Skin of body (tissue), 2 donors: ENCODE results near the gene RANBP17. TPM values are rescaled to one million over a fixed set of nuclear protein-coding genes. Genes with fewer than 3 reads are reported as not detected.
A peak's percentile ranks its signal among the peaks of the same experiment; 100 is the strongest.

Experiments
- DNase-seq: peaks from one replicate; lab custom pipeline; 2025; lab: John Stamatoyannopoulos, UW
- total RNA-seq: library from RNA; depleted of rRNA; stranded (reverse); fragments of >200 nt; gene quantifications from one replicate; pipeline ENCODE4 v1.2.3, GENCODE V29; 2014

RANBP17 gene
- total RNA-seq, 1 donor from 2014 or later, result 28.8 TPM

DNA sequence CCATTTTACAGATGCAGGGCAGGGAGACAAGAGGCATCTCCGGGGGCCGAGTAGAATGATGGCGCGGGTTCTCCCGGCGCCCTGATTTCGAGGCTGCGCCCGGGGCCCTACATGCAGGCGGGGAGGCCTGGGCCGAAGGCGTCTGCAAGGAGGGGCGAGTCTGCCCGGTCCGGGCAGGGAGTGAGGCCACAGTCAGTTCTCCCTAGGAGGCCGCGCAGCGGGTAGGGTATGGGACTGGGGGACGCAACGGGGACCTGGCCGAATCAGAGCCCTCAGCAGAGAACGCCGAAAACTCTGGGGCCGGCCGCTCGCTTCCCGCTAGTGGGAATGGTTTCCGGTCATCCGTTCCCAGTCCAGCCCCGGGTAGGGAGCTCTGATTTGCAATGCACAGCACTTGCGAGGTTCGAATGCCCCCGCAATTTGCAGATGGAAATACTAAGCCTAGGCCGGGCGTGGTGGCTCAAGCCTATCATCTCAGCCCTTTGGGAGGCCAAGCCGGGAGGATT is 453.6 kb downstream of the RANBP17 start:
- no peak for DNase-seq

DNA sequence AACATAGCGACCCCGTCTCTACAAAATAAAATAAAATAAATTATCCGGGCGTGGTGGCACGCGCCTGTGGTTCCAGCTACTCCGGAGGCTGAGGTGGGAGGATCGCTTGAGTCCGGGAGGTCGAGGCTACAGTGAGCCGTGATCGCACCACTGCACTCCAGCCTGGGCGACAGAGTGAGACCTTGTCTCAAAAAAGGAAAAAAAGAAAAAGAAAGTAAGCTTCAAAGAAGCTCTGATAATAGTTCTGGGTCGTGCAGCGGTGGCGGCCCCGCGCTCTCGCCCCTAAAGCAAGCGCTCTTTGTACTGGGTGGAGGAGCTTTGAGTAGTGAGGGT is 454.1 kb downstream of the RANBP17 start:
- no peak for DNase-seq

DNA sequence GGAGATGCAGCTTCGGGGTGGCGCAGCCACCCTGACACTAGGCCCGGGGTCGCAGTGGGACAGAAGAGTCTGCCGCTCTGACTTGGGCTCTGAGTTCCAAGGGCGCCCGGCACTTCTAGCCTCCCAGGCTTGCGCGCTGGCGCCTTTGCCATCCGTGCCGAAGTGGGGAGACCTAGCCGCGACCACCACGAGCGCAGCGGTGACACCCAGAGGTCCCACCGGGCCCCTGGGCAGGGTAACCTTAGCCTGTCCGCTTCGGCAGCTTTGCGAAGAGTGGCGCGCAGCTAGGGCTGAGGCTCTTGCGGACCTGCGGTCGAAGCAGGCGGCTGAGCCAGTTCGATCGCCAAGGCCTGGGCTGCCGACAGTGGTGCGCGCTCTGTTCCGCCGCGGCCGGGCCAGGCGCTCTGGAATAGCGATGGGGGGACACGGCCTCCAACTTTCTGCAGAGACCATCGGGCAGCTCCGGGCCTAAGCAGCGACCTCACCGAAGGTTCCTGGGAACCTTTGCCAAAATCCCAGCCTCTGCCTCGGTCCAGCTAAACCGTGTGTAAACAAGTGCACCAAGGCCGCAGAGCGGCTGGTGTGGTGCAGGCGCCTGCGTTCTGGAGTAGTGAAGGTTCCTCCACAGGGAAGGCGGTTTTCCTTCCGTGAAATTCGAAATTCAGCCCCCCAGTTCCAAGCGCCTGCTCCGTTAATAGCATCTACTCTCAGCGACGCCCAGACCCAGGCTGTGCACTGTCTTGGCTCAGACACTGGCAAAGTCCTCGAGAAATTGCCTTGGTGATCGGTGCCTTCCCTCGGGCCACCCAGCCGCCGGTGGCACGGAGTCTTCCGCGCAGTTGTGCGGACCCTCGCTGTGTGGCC is 454.7 kb downstream of the RANBP17 start:
- DNase-seq, result no peak

DNA sequence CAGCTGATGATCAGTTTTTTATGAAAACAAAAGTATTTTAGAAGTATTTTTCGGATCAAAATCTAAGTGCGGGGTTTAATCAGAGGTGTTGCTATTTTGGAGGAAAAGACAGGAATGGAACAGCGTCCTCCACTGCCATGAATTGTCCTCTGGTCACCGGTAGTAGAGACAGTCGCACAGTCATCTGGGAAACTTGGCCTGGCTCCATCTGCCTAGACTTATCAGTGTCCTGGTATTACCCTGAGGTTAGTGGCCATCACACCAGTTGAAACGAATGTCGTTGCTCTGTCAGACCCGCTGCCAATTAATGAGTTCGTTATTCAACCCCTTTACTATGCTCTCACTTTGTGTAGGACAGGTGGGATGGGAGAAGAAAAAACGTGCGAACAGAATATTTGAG is 455.4 kb downstream of the RANBP17 start:
- DNase-seq, result no peak

DNA sequence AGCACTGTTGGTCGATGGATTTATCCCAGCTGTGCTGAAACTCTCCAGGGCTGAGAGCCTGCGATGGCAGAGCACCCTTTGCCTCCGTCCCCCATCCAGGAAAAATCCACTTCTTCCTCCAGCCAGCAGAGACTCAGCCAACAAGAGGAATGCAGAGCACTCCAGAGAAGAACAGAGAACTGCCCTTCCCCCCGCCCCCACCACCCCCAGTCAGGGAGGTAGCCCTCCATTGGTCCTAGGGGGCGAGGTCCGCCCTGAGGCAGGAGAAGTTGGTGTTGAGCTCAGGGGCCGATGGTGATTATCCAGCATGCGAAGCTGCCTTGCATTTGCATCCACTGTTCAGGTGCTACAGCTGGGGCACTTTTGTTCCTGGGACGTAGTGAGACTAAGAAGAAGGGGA is 456.2 kb downstream of the RANBP17 start:
- DNase-seq, result no peak

DNA sequence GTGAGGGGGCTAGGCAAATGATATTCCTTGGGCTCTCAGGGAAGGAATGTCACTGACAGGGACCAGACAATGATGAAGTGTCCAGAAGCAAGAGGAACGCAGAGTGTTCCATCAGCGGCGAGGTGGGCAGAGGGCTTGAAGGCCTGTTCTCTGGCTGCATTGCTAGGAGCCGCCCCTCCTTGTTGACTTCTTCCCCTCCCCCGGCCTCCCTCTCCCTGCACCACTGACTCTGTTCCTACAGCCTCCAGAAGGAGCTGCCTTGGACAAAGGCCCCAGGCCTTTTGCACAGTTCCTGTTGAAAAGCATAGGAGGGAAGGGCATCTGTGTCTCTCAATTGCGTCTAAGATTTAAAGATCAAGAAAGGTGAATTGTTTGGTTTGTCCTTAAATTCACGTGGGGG is 459.6 kb downstream of the RANBP17 start:
- no peak for DNase-seq

DNA sequence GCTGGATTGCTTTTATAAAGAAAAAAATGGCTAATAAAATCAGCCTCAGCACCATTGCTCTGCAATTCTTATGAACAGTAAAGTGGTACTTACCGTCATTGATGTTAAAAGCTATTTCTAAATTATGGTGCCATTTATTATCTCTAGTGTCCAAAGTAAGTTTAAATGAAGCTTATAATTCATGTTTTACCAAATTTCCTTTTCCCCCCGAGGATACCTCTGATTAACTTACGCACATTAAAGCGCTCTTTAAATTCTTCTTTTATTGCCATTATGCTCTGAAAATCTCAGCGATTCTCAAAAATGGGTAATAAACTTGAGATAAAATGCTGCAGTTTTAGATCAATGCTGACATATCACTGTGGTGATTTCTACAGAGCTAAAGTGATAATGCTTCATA is 460.7 kb downstream of the RANBP17 start:
- no peak for DNase-seq

DNA sequence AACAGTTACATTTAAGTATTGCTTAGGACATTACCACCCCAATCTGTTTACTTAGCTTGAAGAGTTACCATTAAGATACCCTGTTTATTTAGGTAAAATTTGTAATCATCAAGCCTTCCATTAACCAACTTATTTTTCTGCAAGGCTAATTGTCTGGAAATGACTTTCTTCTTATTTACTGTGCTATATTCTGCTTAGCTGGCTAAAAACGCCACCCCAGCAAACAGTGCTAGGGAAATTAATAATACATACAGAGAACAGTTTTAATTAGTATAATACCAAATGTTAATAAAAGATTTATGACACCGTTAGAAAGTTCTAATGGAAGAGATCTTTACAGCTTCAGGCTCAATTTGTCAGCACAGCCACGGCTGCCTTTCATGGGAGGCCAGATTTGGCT is 461.2 kb downstream of the RANBP17 start:
- no peak for DNase-seq

DNA sequence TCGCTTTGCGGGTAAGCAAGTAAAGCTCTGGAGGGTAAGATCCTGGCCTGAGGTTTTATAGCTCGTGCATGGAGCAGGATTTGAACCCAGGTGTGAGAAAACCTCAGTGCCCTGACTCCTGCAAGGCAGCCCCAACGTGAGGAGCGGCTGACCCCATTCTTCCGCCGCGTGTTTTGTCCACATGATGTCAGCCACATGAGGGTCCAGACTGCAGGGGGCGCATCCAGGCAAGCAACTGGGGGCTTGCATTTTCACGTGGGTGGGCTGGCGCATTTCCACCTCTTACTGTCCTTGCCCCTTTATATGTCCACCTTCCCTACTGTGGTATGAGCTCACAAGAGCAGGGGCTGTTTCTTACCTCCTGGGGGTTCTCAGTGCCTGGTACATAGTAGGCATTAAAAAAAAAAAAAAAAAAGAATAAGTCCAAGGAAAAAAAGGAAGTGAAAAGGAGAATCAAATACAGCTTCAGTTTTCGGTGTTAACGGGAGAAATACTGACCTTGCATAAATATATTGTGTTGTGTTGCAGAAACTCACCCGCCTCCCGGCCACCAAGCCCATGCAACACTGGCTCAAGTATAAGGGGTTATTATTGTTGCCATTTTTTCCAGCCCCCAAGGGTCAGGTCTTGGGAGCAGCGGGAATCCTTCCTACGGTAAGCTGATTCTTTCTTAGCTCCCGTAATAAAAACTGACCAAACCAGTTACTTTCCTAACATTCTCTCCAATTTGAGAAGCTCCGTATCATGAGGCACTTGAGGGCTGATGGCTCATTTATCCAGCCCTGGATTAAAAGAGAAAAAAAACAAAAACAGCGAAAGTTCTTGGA is 462.2 kb downstream of the RANBP17 start:
- no peak for DNase-seq

DNA sequence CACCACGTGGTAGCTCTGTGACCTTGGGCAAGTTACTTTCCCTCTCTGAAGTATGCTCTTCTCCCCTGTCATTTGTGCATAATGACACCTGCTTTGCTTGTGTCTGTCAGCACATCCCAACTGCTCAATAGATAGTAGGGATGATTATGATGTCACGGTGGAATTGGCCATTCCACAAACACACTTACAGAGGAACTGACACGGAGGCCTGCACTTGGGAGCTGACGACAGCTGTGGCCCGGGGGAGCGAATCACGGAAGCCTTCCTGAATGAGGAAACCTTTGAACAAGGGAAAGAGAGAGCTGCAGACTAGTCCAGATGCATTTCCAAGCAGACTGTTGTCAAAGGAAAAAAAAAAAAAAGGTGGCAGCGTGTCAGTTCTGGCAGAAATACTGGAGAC is 468.2 kb downstream of the RANBP17 start:
- no peak for DNase-seq

DNA sequence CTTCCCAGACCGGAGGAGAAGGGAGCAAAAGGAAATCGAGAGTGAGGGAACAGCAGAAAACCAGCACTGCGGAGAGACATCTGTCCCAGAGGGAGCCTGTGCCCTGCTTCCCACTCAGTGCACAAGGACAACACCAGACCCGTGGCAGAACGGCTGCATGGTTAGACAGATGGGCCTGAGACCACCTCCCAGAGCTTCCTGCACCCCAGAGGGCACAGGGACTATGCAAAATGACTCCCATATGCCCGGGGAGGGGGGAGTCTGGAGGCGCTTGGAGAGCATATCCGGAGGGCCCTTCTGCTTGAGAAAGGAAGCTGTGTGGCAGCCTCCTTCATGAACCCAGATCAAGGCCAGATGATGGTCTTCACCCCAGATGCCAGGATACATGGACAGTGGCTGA is 473.8 kb downstream of the RANBP17 start:
- no peak for DNase-seq

DNA sequence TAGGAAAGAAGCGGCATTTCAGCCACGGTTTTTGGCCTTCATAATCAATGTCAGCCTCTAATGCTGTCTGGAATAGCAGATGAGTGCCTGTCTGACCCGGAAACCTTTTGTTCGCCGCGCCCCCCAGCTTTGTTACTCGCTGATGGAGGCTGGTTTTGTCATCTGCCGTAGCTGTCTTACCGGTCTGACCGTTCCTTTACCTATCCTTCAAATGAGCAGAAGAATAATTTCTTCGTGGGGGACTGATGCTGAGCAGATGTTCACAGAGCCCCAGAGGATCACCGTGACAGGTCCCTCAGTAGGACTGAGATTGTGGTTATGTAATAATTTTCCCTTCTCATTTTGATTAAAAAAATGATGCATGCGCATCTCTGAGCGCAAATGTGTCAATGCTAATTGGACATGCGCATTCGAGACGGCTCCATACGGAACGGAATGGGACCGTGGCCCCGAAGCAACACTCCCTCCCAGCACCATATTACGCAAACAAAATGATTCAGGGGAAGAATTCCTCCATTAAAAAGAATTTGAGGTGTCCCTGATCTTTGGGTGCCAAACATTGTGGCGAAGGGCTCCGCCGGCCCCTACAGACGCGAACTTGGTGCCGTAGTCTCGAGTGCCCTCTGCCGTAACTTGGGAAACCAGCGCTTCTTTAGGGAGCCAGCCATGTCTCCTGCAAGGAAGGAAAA is 474.8 kb downstream of the RANBP17 start:
- DNase-seq, result peak; percentile 20

DNA sequence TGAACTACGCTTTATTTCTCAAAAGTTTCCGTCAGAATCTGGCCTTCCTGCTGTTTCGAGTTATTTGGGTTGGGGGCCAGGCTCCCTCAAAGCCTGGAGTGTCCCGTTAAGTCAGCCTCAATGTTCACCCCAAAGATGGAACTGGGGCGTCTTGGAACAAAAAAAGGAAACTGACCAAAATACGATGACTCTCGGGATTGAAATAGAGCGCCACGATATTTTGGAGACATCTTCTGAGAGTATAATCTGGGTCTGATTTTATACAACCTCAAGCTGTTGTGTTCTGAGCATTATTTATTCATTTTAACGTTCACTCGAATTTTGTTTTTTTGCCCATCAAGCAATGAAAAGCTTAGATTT is 475.4 kb downstream of the RANBP17 start:
- no peak for DNase-seq

DNA sequence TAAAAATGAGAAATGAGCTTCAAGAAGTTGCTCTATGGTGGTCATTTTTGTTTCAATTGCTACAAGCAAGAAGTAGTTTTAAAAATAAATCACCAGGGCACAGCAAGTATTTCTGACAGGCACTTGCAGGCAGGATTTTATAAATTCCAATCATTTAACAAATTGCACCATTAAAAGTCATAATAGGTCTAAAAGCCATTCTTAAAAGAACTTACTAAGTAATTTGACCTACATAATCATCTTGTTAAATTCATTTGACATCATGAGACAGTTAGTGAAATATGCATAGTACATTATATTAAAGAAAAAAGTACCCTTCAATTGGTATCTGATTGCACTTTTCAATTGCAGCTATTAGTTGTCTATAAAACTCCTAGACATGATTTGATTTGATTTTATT is 478.2 kb downstream of the RANBP17 start:
- no peak for DNase-seq

DNA sequence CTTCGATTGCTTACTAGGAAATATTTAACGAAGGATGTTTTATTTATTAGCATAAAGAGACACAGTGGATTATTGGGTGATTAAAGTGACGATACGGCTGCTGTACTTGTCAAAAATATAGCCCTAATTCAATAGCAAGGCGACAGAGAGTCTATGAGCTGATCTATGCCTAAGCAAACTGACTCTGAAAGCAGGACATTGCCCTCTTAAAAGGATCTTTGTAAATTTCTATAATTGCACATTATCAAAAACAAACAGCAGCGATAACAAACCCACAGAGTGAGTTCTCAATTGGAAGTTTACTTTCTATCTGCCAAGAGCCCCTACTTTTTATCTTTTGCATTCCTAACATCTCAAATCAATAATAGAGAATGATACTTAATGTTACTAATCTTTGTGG is 478.7 kb downstream of the RANBP17 start:
- DNase-seq, result no peak

DNA sequence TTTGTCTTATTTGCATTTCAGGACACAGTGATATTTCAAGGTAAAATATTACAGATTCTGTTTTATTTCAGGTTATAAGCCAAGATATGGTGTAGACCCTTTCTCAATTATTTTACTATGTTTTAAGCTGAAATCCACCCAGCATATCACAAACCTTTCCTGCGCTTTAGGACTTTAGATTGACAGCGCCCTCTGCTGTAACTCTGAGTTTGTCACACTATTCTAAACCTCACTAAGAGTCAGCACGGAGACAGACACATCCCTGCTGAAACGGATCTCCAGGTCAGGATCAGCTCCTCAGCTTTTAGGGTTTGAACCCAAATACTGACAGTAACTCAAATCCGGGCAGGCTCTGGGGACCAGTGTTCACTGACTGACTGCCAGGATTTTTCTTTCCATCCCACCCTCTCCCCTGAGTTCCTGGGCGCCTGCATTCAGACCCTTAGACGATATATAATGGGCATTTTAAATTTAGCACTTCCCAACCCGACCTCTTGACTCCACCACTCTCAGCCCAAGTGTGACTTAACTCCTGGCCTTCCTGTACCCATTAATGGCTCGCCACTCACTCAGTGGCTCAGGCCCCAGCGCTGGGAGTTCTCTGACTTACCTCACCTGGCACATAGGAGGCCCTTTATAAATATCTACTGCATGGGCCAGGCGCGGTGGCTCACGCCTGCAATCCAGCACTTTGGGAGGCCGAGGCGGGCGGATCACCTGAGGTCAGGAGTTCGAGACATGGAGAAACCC is 480.7 kb downstream of the RANBP17 start:
- DNase-seq, result peak; percentile 5

DNA sequence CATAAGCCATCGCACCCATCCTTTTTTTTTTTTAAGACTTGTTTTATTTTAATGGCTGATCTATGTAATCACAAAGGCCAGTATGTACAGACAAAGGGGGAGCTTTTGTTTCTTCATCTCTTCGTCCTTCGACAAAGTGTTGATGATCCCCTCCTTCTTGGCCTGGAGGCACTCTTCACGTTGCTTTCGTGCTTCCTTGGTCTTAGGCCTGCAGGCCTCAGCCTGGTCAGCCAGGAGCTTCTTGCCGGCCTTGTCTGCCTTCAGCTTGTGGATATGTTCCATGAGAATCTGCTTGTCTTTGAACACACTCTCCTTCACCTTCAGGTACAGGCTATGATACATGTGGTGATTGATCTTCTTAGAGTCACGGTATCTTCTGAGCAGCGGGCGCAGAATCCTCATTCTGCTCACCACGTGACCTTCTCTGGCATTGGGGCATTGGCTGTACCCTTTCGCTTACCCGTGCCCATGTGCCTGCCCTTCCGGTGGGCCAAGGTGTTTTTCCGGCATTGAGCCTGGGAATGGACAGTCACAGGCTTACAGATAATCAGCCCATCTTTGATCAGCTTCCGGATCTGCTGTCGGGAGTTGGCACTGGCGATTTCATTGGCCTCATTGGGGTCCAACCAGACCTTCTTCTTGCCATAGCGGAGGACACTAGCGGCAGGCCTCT is 483.3 kb downstream of the RANBP17 start:
- no peak for DNase-seq
